H1 (cell line): ENCODE data around the gene ENDOV. TPM values are rescaled to one million over a fixed set of nuclear protein-coding genes. Genes with fewer than 3 reads are reported as not detected.

Experiments used
- CTCF ChIA-PET: fragments of 300-600 bp; sonication (Branson Sonifier 250); formaldehyde crosslinking; loops from one replicate; lab custom pipeline; 2021; ENCODE audit not compliant: partially characterized antibody; lab: Charles Lee
- POLR2A ChIA-PET: fragments of 300-600 bp; sonication (Branson Sonifier 250); formaldehyde crosslinking; loops from one replicate; lab custom pipeline; 2021; ENCODE audit warnings: inconsistent platforms; ENCODE audit not compliant: partially characterized antibody; lab: Charles Lee
- DNase-seq, 2 experiments: peaks; one replicate each; pipeline versions ENCODE4 v3.0.0 to v3.0.0-alpha.2; 2010 to 2022; ENCODE audit warnings: low spot score in 2 of 2, low read depth in 1 of 2, mixed read lengths in 1 of 2
- FAIRE-seq: peaks from 2 replicates; lab custom pipeline; 2011; peaks lifted over from hg19 to GRCh38; lab: Jason Lieb, UNC
- H2AFZ ChIP-seq: 2 replicates; pipeline ENCODE4 v1.8.1; 2012; ENCODE audit warnings: low read length, inconsistent platforms
- H2AK5ac ChIP-seq: 2 replicates; pipeline ENCODE4 v1.6.1; 2013; ENCODE audit warnings: low read depth, low read length
- H2BK120ac ChIP-seq: replicated peaks from 2 replicates; pipeline ENCODE3; 2013; ENCODE audit warnings: low read depth, low read length, inconsistent platforms
- H2BK12ac ChIP-seq: 2 replicates; pipeline ENCODE4 v1.6.1; 2013; ENCODE audit warnings: low read depth, low read length
- H2BK15ac ChIP-seq: 2 replicates; pipeline ENCODE4 v1.6.1; 2013; ENCODE audit warnings: low read length
- H2BK20ac ChIP-seq: 2 replicates; pipeline ENCODE4 v1.6.1; 2013; ENCODE audit warnings: low read length
- H2BK5ac ChIP-seq: 2 replicates; pipeline ENCODE4 v1.6.1; 2013; ENCODE audit warnings: low read depth, low read length
- H3K14ac ChIP-seq: 2 replicates; pipeline ENCODE4 v1.6.1; 2013; ENCODE audit warnings: inconsistent platforms; ENCODE audit not compliant: insufficient read length
- H3K18ac ChIP-seq: 2 replicates; pipeline ENCODE4 v1.6.1; 2013; ENCODE audit warnings: low read length; ENCODE audit errors: extremely low read depth
- H3K23ac ChIP-seq: 2 replicates; pipeline ENCODE4 v1.6.1; 2013; ENCODE audit warnings: inconsistent platforms; ENCODE audit not compliant: insufficient read length
- H3K23me2 ChIP-seq: 2 replicates; pipeline ENCODE4 v1.6.1; 2013; ENCODE audit warnings: low read depth, low read length
- H3K27ac ChIP-seq: 2 replicates; pipeline ENCODE4 v1.6.1; 2011; ENCODE audit warnings: low read depth, low read length, inconsistent platforms
- H3K27me3 ChIP-seq, 4 experiments: replicated peaks in 1 of 4; 1 replicate in 1 of 4; 2 replicates in 3 of 4; pipeline versions ENCODE4 v1.6.1 to v1.8.1; 2011 to 2013; ENCODE audit warnings: low read length in 3 of 4, mild to moderate bottlenecking in 3 of 4, inconsistent platforms in 2 of 4, mixed read lengths in 2 of 4, moderate library complexity in 1 of 4; ENCODE audit not compliant: control insufficient read depth in 3 of 4, insufficient read depth in 3 of 4; ENCODE audit errors: extremely low read depth in 1 of 4
- H3K36me3 ChIP-seq, 4 experiments: 2 replicates each; pipeline versions ENCODE4 v1.6.1 to v1.8.1; 2011 to 2013; ENCODE audit warnings: mild to moderate bottlenecking in 4 of 4, low read length in 3 of 4, moderate library complexity in 2 of 4, control low read depth in 1 of 4, inconsistent platforms in 1 of 4; ENCODE audit not compliant: insufficient read depth in 4 of 4, control insufficient read depth in 2 of 4
- H3K4ac ChIP-seq: replicated peaks from 2 replicates; pipeline ENCODE3; 2013; ENCODE audit warnings: low read length, low read depth, mixed read lengths, inconsistent platforms; ENCODE audit not compliant: insufficient read length
- H3K4me1 ChIP-seq, 4 experiments: replicated peaks in 1 of 4; 1 replicate in 1 of 4; 2 replicates in 3 of 4; pipeline versions ENCODE4 v1.6.1 to v1.8.1; 2011 to 2013; ENCODE audit warnings: low read length in 3 of 4, inconsistent platforms in 2 of 4, mixed read lengths in 1 of 4; ENCODE audit not compliant: insufficient read depth in 4 of 4, control insufficient read depth in 3 of 4
- H3K4me2 ChIP-seq, 2 experiments: 2 replicates each; pipeline versions ENCODE4 v1.6.1 to v1.8.1; 2011 to 2013; ENCODE audit warnings: low read depth in 2 of 2, low read length in 2 of 2, control low read depth in 1 of 2, inconsistent platforms in 1 of 2, mild to moderate bottlenecking in 1 of 2; ENCODE audit not compliant: insufficient read depth in 1 of 2
- H3K4me3 ChIP-seq, 4 experiments: fragments of 200-600, 300-600 bp in 1 of 4; sonication (generic), shearing (Covaris generic), sonication (Bioruptor Twin) in 1 of 4; 2 replicates each; pipeline versions ENCODE4 v1.5.1 to v1.8.1; 2011 to 2016; ENCODE audit warnings: low read length in 4 of 4, low read depth in 3 of 4, control low read depth in 2 of 4, inconsistent platforms in 2 of 4, mild to moderate bottlenecking in 2 of 4, mixed read lengths in 1 of 4, moderate library complexity in 1 of 4; ENCODE audit not compliant: insufficient read depth in 2 of 4; ENCODE audit errors: extremely low read depth in 1 of 4
- H3K56ac ChIP-seq: replicated peaks from 2 replicates; pipeline ENCODE3; 2013; ENCODE audit warnings: low read depth, mild to moderate bottlenecking, mixed read lengths, low read length, inconsistent platforms; ENCODE audit not compliant: insufficient read length
- H3K79me1 ChIP-seq: 2 replicates; pipeline ENCODE4 v1.6.1; 2013; ENCODE audit warnings: low read depth, low read length, control low read depth
- H3K79me2 ChIP-seq, 2 experiments: 2 replicates each; pipeline versions ENCODE4 v1.6.1 to v1.8.1; 2012 to 2013; ENCODE audit warnings: low read length in 2 of 2, mild to moderate bottlenecking in 2 of 2, inconsistent platforms in 1 of 2; ENCODE audit not compliant: insufficient read depth in 2 of 2, control insufficient read depth in 1 of 2
- H3K9ac ChIP-seq, 4 experiments: replicated peaks in 1 of 4; 1 replicate in 1 of 4; 2 replicates in 3 of 4; pipeline versions ENCODE4 v1.6.1 to v1.8.1; 2011 to 2013; ENCODE audit warnings: low read depth in 3 of 4, low read length in 3 of 4, control low read depth in 2 of 4, mild to moderate bottlenecking in 2 of 4, moderate library complexity in 2 of 4, inconsistent platforms in 1 of 4; ENCODE audit errors: extremely low read depth in 1 of 4
- H3K9me3 ChIP-seq, 2 experiments: 2 replicates each; pipeline versions ENCODE4 v1.6.1 to v1.8.1; 2012 to 2013; ENCODE audit warnings: mild to moderate bottlenecking in 2 of 2, moderate library complexity in 2 of 2, control low read depth in 1 of 2, inconsistent platforms in 1 of 2, low read depth in 1 of 2, low read length in 1 of 2, mixed read lengths in 1 of 2; ENCODE audit not compliant: insufficient read depth in 2 of 2
- H4K20me1 ChIP-seq, 2 experiments: replicated peaks in 1 of 2; 2 replicates each; pipeline versions ENCODE3 to v1.8.1; 2011 to 2013; ENCODE audit warnings: inconsistent platforms in 2 of 2, low read length in 2 of 2, mild to moderate bottlenecking in 1 of 2; ENCODE audit not compliant: insufficient read depth in 2 of 2, control insufficient read depth in 1 of 2
- H4K5ac ChIP-seq: 2 replicates; pipeline ENCODE4 v1.6.1; 2013; ENCODE audit warnings: low read length, low read depth, mixed read lengths, inconsistent platforms; ENCODE audit not compliant: insufficient read length
- H4K8ac ChIP-seq: 2 replicates; pipeline ENCODE4 v1.8.0; 2013; ENCODE audit warnings: mild to moderate bottlenecking, moderate library complexity, low read length, inconsistent platforms; ENCODE audit not compliant: insufficient read depth; ENCODE audit errors: extremely low read depth
- H4K91ac ChIP-seq: replicated peaks from 2 replicates; pipeline ENCODE3; 2013; ENCODE audit warnings: low read length, mixed read lengths, inconsistent platforms; ENCODE audit not compliant: insufficient read length
- FOSL1 ChIP-seq: IDR thresholded peaks from 2 replicates; pipeline ENCODE4 v1.6.1; 2011; ENCODE audit warnings: mild to moderate bottlenecking, low read depth, low read length, moderate library complexity; ENCODE audit not compliant: insufficient read depth
- HDAC6 ChIP-seq: IDR thresholded peaks from one replicate; pipeline ENCODE4 v1.7.1; 2012; ENCODE audit warnings: low read depth, mild to moderate bottlenecking, inconsistent platforms, low read length, moderate library complexity
- KDM5A ChIP-seq: fragments of 200-600 bp; IDR thresholded peaks from 2 replicates; pipeline ENCODE4 v1.7.1; 2012; ENCODE audit warnings: mild to moderate bottlenecking, low read length, inconsistent platforms, mixed read lengths
- POLR2A ChIP-seq, 2 experiments: IDR thresholded peaks; 1 replicate in 1 of 2; 2 replicates in 1 of 2; pipeline ENCODE4 v1.6.1; 2011; ENCODE audit warnings: low read depth in 2 of 2, low read length in 2 of 2, mild to moderate bottlenecking in 2 of 2; ENCODE audit errors: control extremely low read depth in 1 of 2
- RAD21 ChIP-seq, 2 experiments: IDR thresholded peaks in 1 of 2; conservative IDR thresholded peaks in 1 of 2; 2 replicates each; pipeline ENCODE4 v1.6.1; 2011; ENCODE audit warnings: low read depth in 2 of 2, low read length in 2 of 2, improper control_type of control experiment in 1 of 2, inconsistent platforms in 1 of 2, mild to moderate bottlenecking in 1 of 2, moderate library complexity in 1 of 2
- RXRA ChIP-seq: IDR thresholded peaks from 2 replicates; pipeline ENCODE4 v1.6.1; 2011; ENCODE audit warnings: low read depth, mild to moderate bottlenecking, low read length, moderate library complexity; ENCODE audit not compliant: insufficient read depth
- SIN3A ChIP-seq, 2 experiments: IDR thresholded peaks in 1 of 2; conservative IDR thresholded peaks in 1 of 2; 2 replicates each; pipeline ENCODE4 v1.6.1; 2011 to 2012; ENCODE audit warnings: low read length in 2 of 2, improper control_type of control experiment in 1 of 2, low read depth in 1 of 2, mild to moderate bottlenecking in 1 of 2
- SIRT6 ChIP-seq: IDR thresholded peaks from one replicate; pipeline ENCODE4 v1.7.1; 2012; ENCODE audit warnings: low read length, inconsistent platforms
- SP2 ChIP-seq: IDR thresholded peaks from 2 replicates; pipeline ENCODE4 v1.6.1; 2012; ENCODE audit warnings: mild to moderate bottlenecking, low read length, inconsistent platforms
- SP4 ChIP-seq: IDR thresholded peaks from 2 replicates; pipeline ENCODE4 v1.6.1; 2012; ENCODE audit warnings: low read length, inconsistent platforms
- TAF7 ChIP-seq: optimal IDR thresholded peaks from 2 replicates; pipeline ENCODE3; 2011; ENCODE audit warnings: low read depth, mild to moderate bottlenecking, inconsistent platforms, low read length, moderate library complexity, borderline replicate concordance
- WGBS, 2 experiments: shearing (Covaris generic) in 1 of 2; methylation state at CpG; one replicate each; pipeline versions ENCODE4 v1.1.6 to v1.1.7; 2013 to 2015; ENCODE audit warnings: low lambda C conversion rate in 2 of 2, mixed read lengths in 2 of 2, inconsistent platforms in 1 of 2, low coverage in 1 of 2, missing lambda C conversion rate in 1 of 2; ENCODE audit not compliant: insufficient replicate concordance in 2 of 2, insufficient coverage in 1 of 2, insufficient read length in 1 of 2; ENCODE audit errors: extremely low coverage in 1 of 2, missing lambda C conversion rate in 1 of 2; 5-methylcytosine and 5-hydroxymethylcytosine counted together
- polyA plus RNA-seq, 7 experiments: library from polyadenylated mRNA; depleted of rRNA in 3 of 7; stranded (reverse) in 5 of 7; unstranded in 2 of 7; fragments of >200 nt in 5 of 7; fragments of 200-250 nt in 2 of 7; gene quantifications; 1 replicate in 5 of 7; 2 replicates in 1 of 7; 4 replicates in 1 of 7; pipeline versions ENCODE4 v1.2.1 to v1.2.3, GENCODE V29; 2011 to 2013; ENCODE audit warnings: missing spikeins in 2 of 7, mixed read lengths in 2 of 7
- total RNA-seq: library from RNA; stranded (reverse); fragmentation: NEBNext Ultra II Directional; extraction: Animal tissue kit (Norgen Biotek cat#: 25700); gene quantifications from 2 replicates; pipeline ENCODE4 v1.2.1, GENCODE V29; 2021
- TF ChIP-seq, protein P1 (sequence below), 3 experiments: IDR thresholded peaks; 1 replicate in 2 of 3; 2 replicates in 1 of 3; pipeline versions ENCODE4 v1.5.1 to v1.6.1; 2011; ENCODE audit warnings: low read length in 3 of 3, mild to moderate bottlenecking in 3 of 3, inconsistent platforms in 2 of 3, low read depth in 1 of 3, moderate library complexity in 1 of 3; ENCODE audit not compliant: insufficient read depth in 1 of 3; ENCODE audit errors: control extremely low read depth in 1 of 3

The ENDOV gene
- total and polyA plus RNA-seq, 2 of the 8 experiments (the other 6 are each of a cell fraction or from before 2014, with no cell fraction given), result 10.6 to 13.3 TPM

DNA sequence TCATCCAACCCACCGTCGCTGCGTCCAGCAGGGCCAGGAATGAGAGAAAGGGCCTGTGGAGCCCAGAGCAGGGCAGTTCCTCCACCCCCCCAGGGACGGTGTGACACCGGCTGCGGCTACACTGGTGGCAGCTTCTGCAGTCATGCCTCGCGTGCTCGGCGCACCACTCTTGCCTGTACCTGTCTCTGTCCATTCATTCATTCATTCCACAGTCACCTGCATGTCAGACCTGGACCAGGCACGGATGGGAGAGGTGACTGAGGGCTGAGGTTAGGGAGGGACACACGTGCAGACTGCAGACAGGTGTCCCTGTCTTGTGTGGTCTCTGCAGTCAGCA is 27.3 kb downstream of the ENDOV start:
- H3K27ac ChIP-seq, result no peak overlapping the region
- H4K91ac ChIP-seq, result no peak overlapping the region
- FAIRE-seq, result no peak
- no peak overlapping the region for H3K9ac ChIP-seq
- ChIA-PET CTCF (interaction anchor here (1.2 to 3.9 kb wide), 2 partner anchors 9 to 15 kb away, joined by 3 to 21 read pairs; no protein-coding TSS in a partner anchor), POLR2A (interaction anchor here (0.9 to 5.8 kb wide), 2 partner anchors 11 to 37 kb away, joined by 3 to 35 read pairs; no protein-coding TSS in a partner anchor)
- H3K4me3 ChIP-seq, result no peak overlapping the region
- 87% methylated on average over 12 of the region's 12 CpGs; no CpG with 5 or more reads in 1 of the 2 experiments for WGBS, 2 experiments
- peaks cover 0 to 7% (median 0%) of the 10 kb centered on the region in 4 experiments; a peak in 3 of 7 replicates for H3K27me3 ChIP-seq
- H3K4ac ChIP-seq, result no peak overlapping the region
- no peak overlapping the region for H4K8ac ChIP-seq
- H2BK120ac ChIP-seq, result no peak overlapping the region
- H3K18ac ChIP-seq, result no peak overlapping the region
- no peak overlapping the region for H2AFZ ChIP-seq
- no peak overlapping the region for H2BK5ac ChIP-seq
- no peak overlapping the region for H2BK20ac ChIP-seq
- no peak overlapping the region for H3K56ac ChIP-seq
- no peak overlapping the region for H3K23ac ChIP-seq
- H2BK15ac ChIP-seq, result no peak overlapping the region
- H3K36me3 ChIP-seq, result no peaks in the 10 kb centered on the region
- no peak overlapping the region for H4K5ac ChIP-seq
- peaks cover 0 to 2% of the 10 kb centered on the region in 2 experiments for H4K20me1 ChIP-seq
- no peak overlapping the region for H2AK5ac ChIP-seq
- no peaks in the 10 kb centered on the region for H3K23me2 ChIP-seq
- H3K79me1 ChIP-seq, result no peaks in the 10 kb centered on the region
- no peaks in the 10 kb centered on the region for H3K9me3 ChIP-seq
- DNase-seq, result no peak
- H3K14ac ChIP-seq, result no peak overlapping the region
- no peak overlapping the region for H3K4me2 ChIP-seq
- peaks cover 3 to 11% (median 8%) of the 10 kb centered on the region in 4 experiments; a peak in 6 of 7 replicates for H3K4me1 ChIP-seq
- H3K79me2 ChIP-seq, result no peaks in the 10 kb centered on the region
- H2BK12ac ChIP-seq, result no peak overlapping the region; the same call in 1 of the 2 replicates
- TF ChIP-seq POLR2A (IDR thresholded peaks at IDR 0.05; ENCODE audit: control extremely low read depth in 1 of 2, low read depth in 2 of 2, low read length in 2 of 2) (no peak), SIN3A (conservative IDR thresholded peaks at IDR 0.05 in 1 of 2, IDR thresholded peaks at IDR 0.05 in 1 of 2; ENCODE audit: low read depth in 1 of 2, low read length in 2 of 2) (no peak), SIRT6 (no peak), SP4 (no peak), RAD21 (IDR thresholded peaks at IDR 0.05 in 1 of 2, conservative IDR thresholded peaks at IDR 0.05 in 1 of 2; ENCODE audit: low read depth in 2 of 2, low read length in 2 of 2) (no peak), SP2 (no peak), HDAC6 (no peak), KDM5A (no peak), TAF7 (no peak), FOSL1 (no peak), RXRA (no peak)
- TF ChIP-seq, protein P1, sequence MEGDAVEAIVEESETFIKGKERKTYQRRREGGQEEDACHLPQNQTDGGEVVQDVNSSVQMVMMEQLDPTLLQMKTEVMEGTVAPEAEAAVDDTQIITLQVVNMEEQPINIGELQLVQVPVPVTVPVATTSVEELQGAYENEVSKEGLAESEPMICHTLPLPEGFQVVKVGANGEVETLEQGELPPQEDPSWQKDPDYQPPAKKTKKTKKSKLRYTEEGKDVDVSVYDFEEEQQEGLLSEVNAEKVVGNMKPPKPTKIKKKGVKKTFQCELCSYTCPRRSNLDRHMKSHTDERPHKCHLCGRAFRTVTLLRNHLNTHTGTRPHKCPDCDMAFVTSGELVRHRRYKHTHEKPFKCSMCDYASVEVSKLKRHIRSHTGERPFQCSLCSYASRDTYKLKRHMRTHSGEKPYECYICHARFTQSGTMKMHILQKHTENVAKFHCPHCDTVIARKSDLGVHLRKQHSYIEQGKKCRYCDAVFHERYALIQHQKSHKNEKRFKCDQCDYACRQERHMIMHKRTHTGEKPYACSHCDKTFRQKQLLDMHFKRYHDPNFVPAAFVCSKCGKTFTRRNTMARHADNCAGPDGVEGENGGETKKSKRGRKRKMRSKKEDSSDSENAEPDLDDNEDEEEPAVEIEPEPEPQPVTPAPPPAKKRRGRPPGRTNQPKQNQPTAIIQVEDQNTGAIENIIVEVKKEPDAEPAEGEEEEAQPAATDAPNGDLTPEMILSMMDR (IDR thresholded peaks at IDR 0.05; ENCODE audit: control extremely low read depth in 1 of 3, insufficient read depth in 1 of 3, low read depth in 1 of 3, low read length in 3 of 3), result no peak
